ENCODE data around the gene UPK2.

The UPK2 gene

DNA sequence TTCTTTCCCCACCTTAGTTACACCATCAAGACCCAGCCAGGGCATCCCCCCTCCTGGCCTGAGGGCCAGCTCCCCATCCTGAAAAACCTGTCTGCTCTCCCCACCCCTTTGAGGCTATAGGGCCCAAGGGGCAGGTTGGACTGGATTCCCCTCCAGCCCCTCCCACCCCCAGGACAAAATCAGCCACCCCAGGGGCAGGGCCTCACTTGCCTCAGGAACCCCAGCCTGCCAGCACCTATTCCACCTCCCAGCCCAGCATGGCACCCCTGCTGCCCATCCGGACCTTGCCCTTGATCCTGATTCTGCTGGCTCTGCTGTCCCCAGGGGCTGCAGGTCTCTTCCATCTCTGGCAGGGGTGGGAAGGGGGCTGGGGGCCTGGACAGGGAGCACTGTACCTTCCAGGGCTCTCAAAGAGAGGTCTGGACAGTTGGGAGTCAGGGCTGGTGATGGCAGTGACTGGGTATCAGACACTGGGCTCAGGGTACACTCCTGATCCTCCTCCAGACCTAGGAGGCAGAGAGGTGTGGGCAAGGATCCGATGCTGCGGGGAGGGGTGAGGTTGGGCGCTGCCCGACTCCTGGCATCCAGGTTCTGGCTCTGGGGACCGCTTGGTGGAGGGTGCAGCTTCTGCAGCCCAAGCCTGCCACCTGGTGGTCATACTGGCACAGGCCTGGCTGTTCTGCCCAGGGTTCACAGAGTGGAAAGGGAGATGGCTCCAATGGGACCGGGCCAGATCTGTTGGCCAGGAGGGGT, at the start of gene UPK2:
Gene UPK2, plus strand, starts transcription at position 205 of the 753 bp plus-strand sequence. Its CDS starts 53 bp downstream, at position 258.
- peak; percentile 82 for DNase-seq

DNA sequence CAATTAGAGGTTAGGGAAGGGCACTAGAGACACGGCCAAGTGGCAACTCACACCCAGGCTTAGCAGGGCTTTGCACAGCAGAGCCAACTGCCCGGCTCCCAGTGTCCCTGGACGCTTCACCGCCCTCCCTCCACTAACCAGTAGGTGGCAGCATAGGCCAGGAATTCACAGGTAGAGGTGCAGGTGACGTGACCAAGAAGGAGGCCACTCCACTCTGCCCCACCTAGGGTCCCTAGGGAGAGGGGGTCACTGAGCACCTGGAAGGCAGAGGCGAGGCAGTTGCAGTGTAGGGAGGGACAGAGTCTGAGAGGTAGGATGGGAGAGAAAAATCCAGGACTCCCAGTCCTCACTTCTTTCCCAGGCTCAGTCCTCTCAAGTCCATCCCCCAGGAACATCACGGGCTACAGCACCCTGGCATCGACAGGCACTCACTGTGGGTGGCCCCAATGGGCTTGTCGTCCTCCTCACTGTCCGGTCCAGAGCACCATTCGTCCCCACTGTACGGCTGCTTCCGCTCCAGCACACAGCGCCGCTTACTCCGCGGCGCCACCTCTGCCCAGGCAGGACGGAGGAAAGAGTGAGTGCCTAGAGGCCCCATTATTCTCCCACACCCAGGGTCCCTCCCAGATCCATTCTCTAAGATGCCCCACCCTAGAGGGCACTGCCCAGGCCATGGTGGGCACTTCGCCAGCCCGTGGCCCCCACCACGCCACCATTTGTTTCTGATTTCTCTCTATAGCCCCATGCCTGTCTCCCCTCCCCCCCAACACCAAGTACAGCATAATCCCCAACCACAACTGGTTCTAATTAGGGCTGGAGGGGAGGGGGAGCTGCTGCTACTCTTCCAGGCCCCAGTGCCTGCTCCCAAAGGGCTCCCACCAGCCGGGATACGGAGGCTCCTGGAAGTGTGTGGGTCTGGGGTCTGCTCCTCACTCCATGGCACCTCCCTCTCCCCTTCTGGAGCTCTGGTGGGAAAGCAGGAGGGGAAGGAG, 48.8 kb upstream of the UPK2 start:
- DNase-seq: no peak

DNA sequence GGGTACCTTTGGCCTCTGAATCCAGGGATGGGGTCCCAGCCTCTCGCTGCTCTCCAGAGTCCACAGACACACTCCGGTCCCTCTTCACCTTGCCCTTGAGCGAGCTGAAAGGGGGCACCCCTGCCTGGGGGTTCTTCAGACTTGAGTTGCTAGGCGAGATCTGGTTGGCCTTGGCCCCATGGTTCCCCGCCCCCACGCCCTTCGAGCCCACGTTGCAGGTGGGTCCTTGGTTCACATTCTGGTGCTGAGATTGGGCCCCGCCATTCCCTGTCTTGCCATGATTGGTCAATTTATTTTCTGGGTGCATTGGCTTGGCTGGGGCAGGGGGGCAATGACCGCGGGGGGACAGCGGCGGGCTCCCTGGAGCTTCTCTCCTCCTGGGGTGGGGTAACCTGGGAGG, 47.8 kb upstream of the UPK2 start:
- no peak for DNase-seq

DNA sequence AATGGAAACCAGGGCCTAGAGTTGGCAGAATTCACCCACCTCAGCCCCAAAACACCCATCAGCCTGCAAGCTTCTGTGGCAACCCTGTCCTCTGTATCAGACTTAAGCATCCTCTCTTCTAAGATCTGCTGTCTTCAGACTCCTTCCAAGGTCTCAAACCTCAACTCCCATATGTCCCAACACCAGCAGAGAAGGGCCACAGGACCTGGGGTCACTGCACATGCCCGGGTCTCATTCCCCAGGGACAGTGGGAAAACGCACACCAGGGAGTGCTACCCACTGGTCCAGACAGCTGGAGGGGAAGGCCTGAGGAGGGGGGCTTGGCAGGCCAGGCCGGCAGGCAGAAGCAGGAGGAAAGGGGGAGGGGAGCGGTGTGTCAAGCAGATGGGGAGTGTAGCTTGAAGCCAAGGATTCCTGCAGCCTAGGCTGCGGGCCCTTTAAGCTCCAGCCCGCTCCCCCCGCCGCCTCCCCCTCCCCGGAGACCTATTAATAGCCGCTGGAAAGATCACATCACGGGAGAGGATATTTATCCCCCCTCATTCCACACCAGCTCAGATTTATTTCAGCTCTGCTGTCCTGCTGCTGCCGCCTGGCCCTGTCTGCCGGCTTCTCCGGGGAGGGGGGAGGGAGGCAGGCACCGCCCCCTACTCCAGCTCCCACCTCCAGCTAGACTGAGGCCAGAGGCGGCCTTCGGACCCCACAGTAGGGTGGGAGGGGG, 47.0 kb upstream of the UPK2 start:
- no peak for DNase-seq

DNA sequence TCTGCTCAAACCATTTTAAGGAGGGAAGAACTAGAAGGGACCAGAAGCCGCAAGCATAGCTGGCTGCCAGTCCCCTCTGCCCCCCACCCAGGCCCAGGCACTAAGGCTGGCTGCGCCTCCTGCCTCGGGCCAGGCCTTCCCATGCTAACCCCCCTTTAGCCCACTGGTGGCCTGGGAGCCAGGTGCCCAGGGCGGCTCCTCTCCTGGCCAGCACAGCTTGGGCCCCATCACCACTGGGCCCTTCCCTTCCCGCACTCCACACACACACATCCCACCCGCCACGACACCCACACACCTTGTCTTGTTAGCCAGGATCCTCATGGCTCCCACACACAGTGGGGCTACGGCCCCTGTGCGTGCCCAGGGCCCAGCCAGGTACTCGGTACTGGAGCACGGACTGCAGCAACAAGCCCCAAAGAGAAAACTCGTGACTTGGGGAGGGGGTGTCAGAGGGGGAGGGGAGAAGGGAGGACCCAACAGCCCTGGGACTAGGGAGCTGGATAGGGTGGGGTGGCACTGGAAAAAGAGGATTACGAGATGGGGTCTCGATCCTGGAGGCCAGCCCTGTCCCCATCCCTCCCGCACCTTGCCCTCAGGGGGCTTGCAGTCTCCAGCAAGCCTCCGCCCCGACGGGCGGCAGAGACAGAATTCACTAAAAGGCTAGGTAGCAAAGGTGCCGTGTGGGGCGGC, 46.3 kb upstream of the UPK2 start:
- DNase-seq: no peak

DNA sequence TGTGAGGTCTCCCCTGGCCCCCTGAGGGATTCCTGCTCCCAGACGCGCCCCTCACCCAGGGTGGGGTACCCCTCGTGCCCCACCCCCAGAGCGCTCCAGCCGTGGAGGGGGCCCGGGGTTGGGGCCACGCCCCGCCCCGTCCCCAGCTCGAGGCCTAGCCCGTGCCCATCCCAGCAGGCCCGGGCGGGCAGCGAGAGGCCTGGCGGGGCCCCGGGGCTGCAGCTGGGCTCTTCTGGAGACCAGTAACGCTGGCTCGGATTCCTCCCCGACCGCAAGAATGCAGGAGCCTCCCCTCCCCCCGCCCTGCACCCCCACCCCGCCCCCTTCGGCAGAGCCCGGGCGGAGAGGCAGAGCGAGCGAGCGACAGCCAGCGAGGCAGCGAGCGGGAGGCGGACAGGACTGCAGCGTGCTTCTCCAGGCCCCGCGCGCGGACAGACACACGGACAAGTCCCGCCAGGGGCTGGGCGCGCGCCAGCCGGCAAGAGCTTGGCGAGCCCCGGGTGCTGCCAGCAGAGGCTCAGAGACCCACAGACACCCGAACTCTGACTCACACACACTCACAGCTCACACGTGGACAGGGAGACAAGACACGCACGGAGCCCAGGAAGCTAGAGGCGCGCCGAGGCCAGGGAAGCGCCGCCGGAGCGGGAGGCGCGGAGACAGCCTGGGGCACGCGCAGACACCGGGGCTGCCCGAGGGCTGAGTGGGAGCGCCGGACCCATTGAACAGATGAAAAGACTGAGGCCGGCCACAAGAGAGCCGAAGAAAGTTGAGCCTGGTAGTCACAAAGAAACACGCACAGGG, 45.6 kb upstream of the UPK2 start:
- peak; percentile 72 for DNase-seq

DNA sequence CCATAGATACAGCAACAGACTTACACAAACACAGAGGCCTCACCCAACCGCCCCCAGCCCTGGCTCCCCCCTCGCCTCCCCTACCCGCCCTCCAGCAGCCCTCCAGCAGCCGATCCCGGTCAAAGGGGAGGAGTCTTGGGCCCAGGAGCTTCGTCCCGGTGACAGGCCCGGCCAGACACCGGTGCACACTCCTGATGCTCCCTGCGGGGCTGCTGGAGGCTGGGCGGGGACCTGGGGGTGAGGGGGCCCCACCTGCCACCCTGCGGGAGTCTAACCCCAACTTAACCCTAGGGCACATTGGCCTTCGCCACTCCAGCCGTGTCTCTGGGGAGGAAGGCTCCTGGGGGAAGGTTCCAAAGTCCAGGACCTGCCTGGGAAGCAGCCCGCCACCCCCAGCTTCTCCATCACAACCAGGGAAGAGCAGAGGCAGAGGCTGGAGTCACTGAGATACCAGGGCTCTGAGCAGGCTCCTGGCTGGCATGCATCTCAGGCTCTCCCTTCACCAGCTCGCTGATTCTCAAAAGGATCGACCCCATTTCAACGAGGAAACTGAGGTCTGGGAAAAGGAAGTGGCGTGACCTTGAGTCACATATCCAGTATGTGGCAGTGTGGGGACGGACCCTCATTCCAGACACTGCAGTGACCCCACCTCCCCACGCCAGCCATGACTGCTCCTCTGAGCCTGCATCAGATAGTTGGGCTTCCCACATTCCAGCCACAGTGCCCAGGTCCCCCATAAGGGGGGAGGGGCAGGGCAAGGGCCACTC, 44.8 kb upstream of the UPK2 start:
- no peak for DNase-seq

DNA sequence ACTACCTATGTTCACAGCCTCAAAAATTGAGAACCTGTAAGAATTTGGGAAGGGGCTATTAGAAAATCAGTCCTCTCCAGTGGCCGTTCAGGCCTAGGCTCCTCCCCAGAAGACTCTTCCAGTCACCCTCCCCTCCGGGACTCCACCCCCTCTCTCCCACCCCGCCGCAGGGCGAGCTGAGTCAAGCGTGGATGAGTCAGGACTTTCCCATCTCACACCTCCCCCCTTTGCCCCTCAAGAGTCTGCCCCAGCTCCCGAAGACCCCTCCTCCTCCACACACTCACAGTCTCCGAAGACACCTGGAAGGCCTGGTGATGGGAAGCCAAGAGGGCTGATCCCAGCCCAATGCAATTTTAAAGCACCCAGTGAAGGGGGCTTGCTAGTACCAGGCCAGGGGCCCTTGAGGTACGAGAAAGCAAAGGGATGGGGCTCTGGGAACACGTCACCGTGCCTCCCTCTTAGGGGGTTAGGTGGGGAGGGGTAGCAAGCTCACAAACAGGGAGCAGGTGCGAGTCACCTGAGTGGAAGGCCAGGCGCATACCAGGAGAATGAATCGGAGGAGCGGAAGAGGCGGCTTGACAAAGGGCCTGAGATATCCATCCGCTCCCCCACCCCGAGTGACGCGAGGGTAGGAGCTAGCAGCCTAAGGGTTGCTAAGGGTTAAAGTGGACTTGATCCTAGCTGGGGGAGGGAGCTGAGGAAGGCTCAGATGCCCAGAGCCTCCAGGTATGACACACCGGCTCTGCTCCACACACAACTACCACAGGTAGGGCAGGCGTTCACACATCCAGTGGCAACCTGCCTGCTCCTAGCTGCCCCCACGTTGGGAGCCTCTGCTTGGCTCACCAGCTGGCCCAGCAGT, 44.0 kb upstream of the UPK2 start:
- peak; percentile 92 for DNase-seq

DNA sequence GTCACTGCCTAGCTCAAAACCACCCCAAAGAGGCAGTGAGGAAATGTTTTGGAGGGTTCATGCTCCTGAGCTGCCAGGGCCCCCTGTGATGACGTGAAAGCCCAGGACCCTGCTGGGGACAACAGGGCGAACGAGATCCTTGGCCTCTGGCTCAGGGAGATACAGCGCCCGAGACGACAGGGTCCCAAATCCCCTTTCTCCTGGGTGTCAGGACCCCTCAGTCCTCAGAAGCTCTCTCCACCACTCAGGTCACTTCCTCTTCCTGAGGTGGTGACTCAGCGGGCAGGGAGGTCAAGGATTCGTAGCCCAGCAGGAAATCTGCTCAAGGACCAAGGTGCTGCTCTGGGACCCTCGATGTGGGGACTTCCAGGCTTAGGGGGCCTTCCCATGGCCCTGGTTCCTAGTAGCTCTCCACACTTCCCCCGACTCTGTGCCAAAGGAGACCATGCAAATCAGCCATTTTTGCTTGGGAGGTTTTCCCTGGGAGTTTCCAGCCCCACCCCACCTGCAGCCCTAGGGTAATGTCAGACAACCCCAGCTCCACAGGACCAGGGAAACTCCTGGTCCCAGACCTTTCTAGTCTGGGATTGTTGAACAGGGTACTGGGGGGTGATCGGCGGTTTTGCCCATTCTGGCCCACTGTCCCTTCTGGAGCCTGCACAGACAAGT, 43.2 kb upstream of the UPK2 start:
- no peak for DNase-seq

DNA sequence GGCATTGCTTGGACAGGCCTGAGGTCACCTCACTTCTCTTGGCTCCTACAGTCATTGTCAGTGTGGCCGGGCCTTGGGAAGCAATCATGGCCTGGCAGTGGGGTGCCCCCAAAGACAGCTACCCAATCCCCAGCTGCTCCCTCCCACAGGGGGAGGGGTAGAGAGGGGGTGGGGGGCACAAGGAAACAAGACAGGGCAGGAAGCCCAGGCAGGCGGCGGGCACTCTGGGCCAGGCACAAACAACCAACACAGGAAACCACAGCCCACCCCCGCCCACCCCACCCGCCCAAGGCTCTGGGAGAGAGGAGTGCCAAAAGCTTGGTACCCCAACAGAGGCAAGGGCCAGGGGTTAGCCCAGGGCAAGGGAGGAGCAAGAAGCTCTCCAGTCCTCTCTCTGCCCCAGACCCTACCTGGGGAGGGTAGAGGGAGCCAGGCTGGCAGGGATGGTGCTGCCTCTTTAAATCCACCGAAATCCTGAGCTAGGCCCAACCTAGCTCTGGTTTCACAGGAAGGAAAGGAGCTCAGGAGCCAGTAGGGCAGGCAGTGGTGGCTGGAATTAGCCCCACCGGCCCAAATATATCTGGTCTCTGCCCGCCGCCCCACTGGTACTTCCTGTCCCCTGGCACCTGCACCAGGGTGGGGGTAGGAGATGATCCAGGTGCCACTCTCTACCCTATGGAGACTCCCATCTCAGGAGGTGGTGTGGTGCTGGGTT, 42.5 kb upstream of the UPK2 start:
- DNase-seq: no peak

DNA sequence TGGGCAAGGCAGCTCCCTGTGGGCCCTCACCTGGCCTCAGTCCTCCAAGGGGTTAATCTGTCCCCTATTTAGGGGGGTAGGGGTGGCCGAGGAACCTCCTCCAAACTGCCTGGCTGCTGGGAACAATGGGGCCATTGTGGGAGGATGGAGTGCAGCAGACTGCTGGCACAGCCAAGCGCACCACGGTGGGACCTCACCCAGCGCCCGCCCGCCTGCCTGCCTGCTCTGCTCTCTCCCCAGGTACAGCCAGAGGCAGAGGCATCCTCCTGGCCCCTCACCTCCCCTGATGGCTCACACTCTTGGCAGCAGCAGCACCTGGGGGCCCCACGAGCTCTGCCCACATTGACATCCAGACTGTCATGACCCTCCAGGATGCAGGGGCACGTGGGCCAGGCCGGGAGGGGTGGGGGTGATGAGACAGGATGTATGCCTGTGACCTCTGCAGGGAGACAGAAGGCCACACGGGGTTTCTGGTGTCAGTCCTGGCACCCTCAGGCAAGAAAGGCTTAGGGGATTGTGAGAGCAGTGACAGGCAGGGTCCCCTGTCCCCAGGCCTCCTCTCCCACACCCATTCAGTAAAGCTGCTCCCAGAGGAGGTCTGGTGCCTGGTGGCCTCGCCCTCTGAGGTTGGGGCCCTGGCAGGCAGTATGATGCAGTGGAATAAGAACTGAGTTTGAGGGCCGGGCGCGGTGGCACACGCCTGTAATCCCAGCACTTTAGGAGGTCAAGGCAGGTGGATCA, 41.8 kb upstream of the UPK2 start:
- no peak for DNase-seq

DNA sequence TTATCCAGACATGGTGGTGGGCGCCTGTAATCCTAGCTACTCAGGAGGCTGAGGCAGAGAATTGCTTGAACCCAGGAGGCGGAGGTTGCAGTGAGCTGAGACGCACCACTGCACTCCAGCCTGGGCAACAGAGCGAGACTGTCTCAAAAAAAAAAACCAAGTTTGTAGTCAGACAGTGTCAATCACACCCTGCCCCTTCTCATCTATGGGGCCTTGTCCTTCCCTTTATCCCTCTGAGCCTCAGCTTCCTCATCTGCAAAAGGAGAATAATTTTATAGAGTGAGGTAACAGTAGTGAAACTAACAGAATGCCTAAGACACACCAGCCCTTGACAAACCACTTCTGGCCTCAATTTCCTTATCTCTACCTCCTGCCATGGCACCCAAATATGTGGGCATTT, 41.1 kb upstream of the UPK2 start:
- DNase-seq: no peak

DNA sequence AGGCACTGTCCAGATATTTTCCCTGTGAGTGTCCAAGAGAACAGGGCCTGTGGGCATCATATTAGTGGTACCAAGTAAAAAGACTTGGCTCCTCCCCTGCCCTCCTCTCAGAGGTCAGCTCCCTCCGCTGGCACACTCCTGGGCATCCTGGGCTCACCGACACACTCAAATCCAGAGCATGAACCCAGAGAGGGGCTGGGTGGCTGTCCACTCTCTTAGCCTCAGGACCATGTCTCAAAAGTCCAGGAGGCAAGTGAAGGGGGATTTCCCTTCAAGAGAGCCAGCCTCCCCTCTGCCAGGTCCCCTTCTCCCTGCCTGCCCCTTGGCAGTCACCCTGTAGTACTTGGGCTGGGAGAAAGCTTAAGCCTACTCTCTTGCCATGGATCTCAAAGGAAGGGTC, 40.7 kb upstream of the UPK2 start:
- no peak for DNase-seq

DNA sequence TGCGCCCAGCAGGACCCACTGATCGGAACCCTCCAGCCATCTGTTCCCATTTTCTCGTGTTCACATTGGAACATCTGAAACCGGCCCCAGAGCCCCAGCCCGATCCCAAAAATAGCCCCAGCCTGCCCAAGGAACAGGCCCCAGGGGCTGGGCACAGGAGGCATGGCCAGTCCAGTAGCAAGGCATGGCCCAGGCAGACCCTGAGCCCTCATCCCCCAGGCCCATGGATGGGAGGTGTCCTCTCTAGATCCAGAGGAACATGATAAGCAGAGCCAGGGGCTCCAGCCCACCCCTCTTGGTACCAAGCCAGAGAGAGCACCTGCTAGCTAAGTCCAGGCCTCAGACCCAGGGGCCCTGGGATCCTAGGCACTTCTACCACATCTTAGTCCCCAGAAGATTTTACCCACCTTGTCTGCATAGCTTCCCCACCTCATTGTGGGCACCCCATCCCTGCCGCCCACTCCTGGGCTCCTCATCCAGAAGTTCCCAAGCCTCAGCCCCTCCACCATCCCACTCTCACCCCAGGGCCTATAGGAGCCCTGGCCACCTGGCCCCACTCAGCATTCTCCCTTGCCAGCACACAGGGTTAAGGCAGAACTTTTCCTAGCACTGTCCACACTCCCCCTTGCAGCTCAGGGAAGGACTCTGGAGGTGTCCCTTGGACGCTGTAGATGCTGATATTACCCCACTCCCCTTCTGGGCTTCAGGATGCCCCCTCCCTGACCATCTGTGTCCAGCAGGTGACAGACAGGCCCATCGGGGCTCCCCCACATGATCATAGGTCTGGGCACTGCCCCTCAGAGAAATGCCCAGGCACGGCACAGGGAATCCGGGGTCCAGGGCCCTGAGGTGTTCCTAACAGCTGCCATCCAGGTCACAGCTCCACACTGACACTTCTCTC, 39.9 kb upstream of the UPK2 start:
- no peak for DNase-seq

DNA sequence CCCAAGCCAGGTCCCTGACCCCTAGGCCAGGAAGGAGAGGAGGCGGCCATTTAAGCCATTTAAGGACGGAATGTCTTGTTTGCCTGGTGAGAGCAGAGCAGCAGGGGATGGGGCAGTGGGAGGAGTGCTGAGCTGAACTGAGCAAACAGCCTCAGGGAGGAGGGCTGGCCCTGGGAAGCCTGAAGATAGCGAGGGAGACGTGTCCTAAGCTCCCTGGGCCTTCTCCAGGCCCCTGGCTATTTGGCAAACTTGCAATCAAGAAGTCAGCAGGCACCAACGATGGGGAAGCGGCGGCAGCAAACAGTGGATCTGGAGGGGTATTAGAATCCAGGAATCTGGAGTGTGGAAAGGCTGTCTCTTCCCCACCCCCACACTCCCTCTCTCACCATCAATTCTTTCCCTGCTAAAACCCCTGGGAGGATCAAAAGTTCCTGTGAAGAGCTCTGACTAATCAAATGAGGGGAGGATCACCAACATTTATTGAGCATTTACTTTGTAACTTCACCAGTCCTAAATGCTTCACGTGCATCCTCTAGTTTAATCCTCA, 39.2 kb upstream of the UPK2 start:
- no peak for DNase-seq

DNA sequence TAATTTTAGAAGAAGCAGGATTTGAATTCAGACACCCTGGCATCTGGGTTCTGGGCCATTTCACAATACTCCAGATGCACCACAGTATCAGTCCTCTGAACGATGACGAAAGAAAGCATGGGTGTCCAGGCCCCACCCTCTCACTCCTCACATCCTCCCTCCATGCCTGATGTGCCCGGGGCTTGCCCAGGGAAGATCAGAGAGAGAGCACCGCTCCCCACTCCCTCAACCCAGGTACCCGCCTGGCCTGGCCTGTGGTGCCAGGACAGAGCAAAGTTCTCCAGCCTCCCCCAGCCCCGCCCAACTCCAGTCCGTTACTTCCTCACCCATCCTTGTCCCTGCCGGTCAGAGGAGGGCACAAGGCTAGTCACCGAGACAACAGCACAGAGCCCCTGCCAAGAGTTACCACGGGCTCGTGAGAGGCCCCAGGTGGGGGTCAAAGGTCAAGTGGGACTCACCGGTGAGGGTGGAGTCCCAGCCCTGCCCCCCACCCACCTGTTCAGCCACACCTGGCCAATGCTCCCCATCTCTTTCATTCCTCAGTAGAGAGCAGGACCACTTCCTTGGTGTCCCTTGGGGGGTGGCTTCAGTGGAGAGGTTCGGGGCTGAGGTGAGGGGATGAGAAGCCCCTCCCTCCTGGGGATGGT, 38.5 kb upstream of the UPK2 start:
- DNase-seq: no peak

All from NCI-H510A (cell line).